K562 (cell line): Measurements from ENCODE around the gene ZNF775. TPM values are rescaled to one million over a fixed set of nuclear protein-coding genes. Genes with fewer than 3 reads are reported as not detected.

ENCODE experiments used
- CBX8 ChIP-seq: fragments of 200-600 bp; sonication (generic); IDR thresholded peaks from 2 replicates; pipeline ENCODE4 v1.6.1; 2012; ENCODE audit warnings: borderline replicate concordance, mixed run types, low read depth, mild to moderate bottlenecking, moderate library complexity, mixed read lengths, low read length, control low read depth, inconsistent platforms; ENCODE audit not compliant: poor library complexity, severe bottlenecking; ENCODE audit errors: extremely low read depth
- CC2D1A ChIP-seq: fragments of 450-650 bp; IDR thresholded peaks from 2 replicates; pipeline ENCODE4 v1.6.1; 2017; ENCODE audit warnings: mild to moderate bottlenecking
- CREBBP ChIP-seq: IDR thresholded peaks from one replicate; pipeline ENCODE4 v1.6.1; 2012; ENCODE audit warnings: low read depth, mild to moderate bottlenecking, control low read depth, inconsistent platforms, low read length
- ELF1 ChIP-seq: fragments of 200-800 bp; sonication (Bioruptor generic); IDR thresholded peaks from 2 replicates; pipeline ENCODE4 v1.6.1; 2016; ENCODE audit warnings: missing genetic modification characterization, missing compliant biosample characterization
- HDAC6 ChIP-seq: IDR thresholded peaks from 2 replicates; pipeline ENCODE4 v1.6.1; 2012; ENCODE audit warnings: low read depth, mild to moderate bottlenecking, control low read depth, inconsistent platforms, low read length, moderate library complexity
- JUND ChIP-seq, 2 experiments: IDR thresholded peaks; 2 replicates in 1 of 2; 3 replicates in 1 of 2; pipeline ENCODE4 v1.6.1; 2011; ENCODE audit warnings: borderline replicate concordance in 2 of 2, low read depth in 2 of 2, low read length in 2 of 2, improper control_type of control experiment in 1 of 2, missing biosample characterization in 1 of 2, missing genetic modification characterization in 1 of 2, missing genetic modification reagents in 1 of 2
- MEF2A ChIP-seq: IDR thresholded peaks from 2 replicates; pipeline ENCODE4 v1.6.1; 2011; ENCODE audit warnings: low read depth, mild to moderate bottlenecking, low read length, moderate library complexity; ENCODE audit not compliant: control insufficient read depth
- NCOR1 ChIP-seq: fragments of 450-650 bp; IDR thresholded peaks from 2 replicates; pipeline ENCODE4 v1.6.1; 2016; ENCODE audit warnings: mild to moderate bottlenecking, moderate library complexity
- PHF21A ChIP-seq: fragments of 450-650 bp; IDR thresholded peaks from 2 replicates; pipeline ENCODE4 v1.6.1; 2017; ENCODE audit warnings: low read depth, borderline replicate concordance
- PYGO2 ChIP-seq: fragments of 450-650 bp; IDR thresholded peaks from 2 replicates; pipeline ENCODE4 v1.6.1; 2016; ENCODE audit warnings: mild to moderate bottlenecking, missing genetic modification characterization, moderate library complexity, missing compliant biosample characterization
- SNIP1 ChIP-seq: fragments of 450-650 bp; IDR thresholded peaks from 2 replicates; pipeline ENCODE4 v1.7.1; 2017; ENCODE audit warnings: low read depth, mild to moderate bottlenecking
- TEAD4 ChIP-seq, 2 experiments: sonication (generic) in 1 of 2; formaldehyde crosslinking in 1 of 2; IDR thresholded peaks; 2 replicates each; pipeline versions ENCODE4 v1.6.1 to v1.8.0; 2012 to 2022; ENCODE audit warnings: borderline replicate concordance in 1 of 2, inconsistent platforms in 1 of 2, low read length in 1 of 2, mild to moderate bottlenecking in 1 of 2, missing genetic modification reagents in 1 of 2
- TFAM ChIP-seq: fragments of 250-450 bp; sonication (Bioruptor Pico); conservative IDR thresholded peaks from 2 replicates; pipeline ENCODE4 v1.5.0; 2021; ENCODE audit warnings: mild to moderate bottlenecking, moderate library complexity
- XRCC3 ChIP-seq: fragments of 450-650 bp; IDR thresholded peaks from 2 replicates; pipeline ENCODE4 v1.6.1; 2017; ENCODE audit warnings: mild to moderate bottlenecking, moderate library complexity
- ZKSCAN3 ChIP-seq: fragments of 250-450 bp; sonication (Bioruptor Pico); IDR thresholded peaks from 2 replicates; pipeline ENCODE4 v1.4.0; 2020
- ZNF57 ChIP-seq: fragments of 450-650 bp; formaldehyde crosslinking; IDR thresholded peaks from 2 replicates; pipeline ENCODE4 v1.4.0; 2020; ENCODE audit warnings: mild to moderate bottlenecking, moderate library complexity
- ZNF780A ChIP-seq: fragments of 250-450 bp; sonication (Bioruptor Pico); IDR thresholded peaks from 2 replicates; pipeline ENCODE4 v1.5.0; 2021; ENCODE audit warnings: mild to moderate bottlenecking
- ZNF785 ChIP-seq: fragments of 250-450 bp; sonication (Bioruptor Pico); IDR thresholded peaks from 2 replicates; pipeline ENCODE4 v1.4.0; 2020; ENCODE audit warnings: mild to moderate bottlenecking
- polyA plus RNA-seq, 8 experiments: library from polyadenylated mRNA; depleted of rRNA in 4 of 8; stranded (reverse) in 5 of 8; unstranded in 3 of 8; fragments of >200 nt; fragmentation: Nextera tagmentation in 2 of 8; fragmentation: Illumina TruSeq in 1 of 8; extraction: Ambion mirVana in 2 of 8; extraction: Trizol in 1 of 8; gene quantifications; 2 replicates each; pipeline versions ENCODE4 v1.2.1 to v1.2.3, GENCODE V29; 2011 to 2014; ENCODE audit warnings: inconsistent platforms in 1 of 8, missing spikeins in 1 of 8
- total RNA-seq, 7 experiments: library from RNA; depleted of rRNA in 6 of 7; stranded (reverse); fragments of >200 nt in 6 of 7; fragmentation: Illumina TruSeq in 2 of 7; extraction: Trizol in 2 of 7; gene quantifications; 2 replicates each; pipeline versions ENCODE4 v1.2.1 to v1.2.3, GENCODE V29; 2011 to 2021; ENCODE audit warnings: low replicate concordance in 1 of 7
- TF ChIP-seq, protein P1 (sequence below): IDR thresholded peaks from 2 replicates; pipeline ENCODE4 v1.6.1; 2011; ENCODE audit warnings: borderline replicate concordance, low read depth, mild to moderate bottlenecking, moderate library complexity, low read length; ENCODE audit not compliant: insufficient read depth, poor library complexity, severe bottlenecking
- TF ChIP-seq, protein P2 (sequence below), 3 experiments: fragments of 200-800 bp in 1 of 3; sonication (Bioruptor generic) in 1 of 3; sonication (generic) in 1 of 3; formaldehyde crosslinking in 1 of 3; IDR thresholded peaks; 2 replicates each; pipeline versions ENCODE4 v1.6.1 to v1.8.0; 2016 to 2022; ENCODE audit warnings: mild to moderate bottlenecking in 2 of 3, missing compliant biosample characterization in 2 of 3, missing genetic modification characterization in 2 of 3, missing genetic modification reagents in 1 of 3
- TF ChIP-seq, protein P3 (sequence below): fragments of 250-450 bp; sonication (Bioruptor Pico); IDR thresholded peaks from 2 replicates; pipeline ENCODE4 v1.9.0; 2021; ENCODE audit warnings: mild to moderate bottlenecking, inconsistent platforms

ZNF775 gene
- total and polyA plus RNA-seq, 9 of the 15 experiments (the other 6 are each of a cell fraction or from before 2014, with no cell fraction given) = 0.04 to 18.7 (median 4.9) TPM

DNA sequence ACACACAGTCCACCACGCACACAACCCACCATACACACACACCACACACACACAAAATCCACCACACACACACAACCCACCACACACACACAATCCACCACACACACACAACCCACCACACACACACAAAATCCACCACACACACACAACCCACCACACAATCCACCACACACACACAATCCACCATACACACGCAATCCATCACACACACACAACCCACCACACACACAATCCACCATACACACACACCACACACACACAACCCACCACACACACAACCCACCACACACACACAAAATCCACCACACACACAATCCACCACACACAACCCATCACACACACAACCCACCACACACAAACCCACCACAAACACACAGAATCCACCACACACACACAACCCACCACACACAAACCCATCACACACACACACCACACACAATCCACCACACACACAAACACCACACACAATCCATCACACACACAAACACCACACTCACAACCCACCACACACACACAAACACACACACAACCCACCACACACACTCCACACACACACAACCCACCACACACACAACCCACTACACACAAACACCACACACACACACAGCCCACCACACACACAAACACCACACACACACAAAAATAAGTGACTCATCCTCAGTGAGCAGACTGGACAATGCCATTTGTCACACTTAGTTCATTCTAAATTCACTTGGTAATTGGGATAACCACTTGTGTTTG lies 19.3 kb upstream of the ZNF775 start (continued):
- TF ChIP-seq CBX8 = no peak
- no peak for TF ChIP-seq CC2D1A
- no peak for TF ChIP-seq TEAD4 (IDR thresholded peaks at IDR 0.05; ENCODE audit: low read length)
- TF ChIP-seq TEAD4 (CRISPR knock-in tag; IDR thresholded peaks at IDR 0.05; ENCODE audit: borderline replicate concordance) = no peak
- TF ChIP-seq XRCC3 = no peak
- TF ChIP-seq, protein P1, sequence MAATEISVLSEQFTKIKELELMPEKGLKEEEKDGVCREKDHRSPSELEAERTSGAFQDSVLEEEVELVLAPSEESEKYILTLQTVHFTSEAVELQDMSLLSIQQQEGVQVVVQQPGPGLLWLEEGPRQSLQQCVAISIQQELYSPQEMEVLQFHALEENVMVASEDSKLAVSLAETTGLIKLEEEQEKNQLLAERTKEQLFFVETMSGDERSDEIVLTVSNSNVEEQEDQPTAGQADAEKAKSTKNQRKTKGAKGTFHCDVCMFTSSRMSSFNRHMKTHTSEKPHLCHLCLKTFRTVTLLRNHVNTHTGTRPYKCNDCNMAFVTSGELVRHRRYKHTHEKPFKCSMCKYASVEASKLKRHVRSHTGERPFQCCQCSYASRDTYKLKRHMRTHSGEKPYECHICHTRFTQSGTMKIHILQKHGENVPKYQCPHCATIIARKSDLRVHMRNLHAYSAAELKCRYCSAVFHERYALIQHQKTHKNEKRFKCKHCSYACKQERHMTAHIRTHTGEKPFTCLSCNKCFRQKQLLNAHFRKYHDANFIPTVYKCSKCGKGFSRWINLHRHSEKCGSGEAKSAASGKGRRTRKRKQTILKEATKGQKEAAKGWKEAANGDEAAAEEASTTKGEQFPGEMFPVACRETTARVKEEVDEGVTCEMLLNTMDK = no peak
- TF ChIP-seq PHF21A = peak; percentile 54; the same call in 1 of the 2 replicates
- 0 out of 2 replicates have a peak, but pooled peaks have one; percentile 30 for TF ChIP-seq SNIP1
- no peak for TF ChIP-seq ZNF57 (CRISPR knock-in tag)
- no peak for TF ChIP-seq ZNF780A (CRISPR knock-in tag)
- no peak for TF ChIP-seq ZNF785 (CRISPR knock-in tag)
- TF ChIP-seq, protein P2, sequence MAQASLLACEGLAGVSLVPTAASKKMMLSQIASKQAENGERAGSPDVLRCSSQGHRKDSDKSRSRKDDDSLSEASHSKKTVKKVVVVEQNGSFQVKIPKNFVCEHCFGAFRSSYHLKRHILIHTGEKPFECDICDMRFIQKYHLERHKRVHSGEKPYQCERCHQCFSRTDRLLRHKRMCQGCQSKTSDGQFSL (CRISPR knock-in tag; IDR thresholded peaks at IDR 0.05) = no peak; the same call in 1 of the 2 replicates
- TF ChIP-seq, protein P2 (tag; IDR thresholded peaks at IDR 0.05) = no peak
- TF ChIP-seq, protein P3, sequence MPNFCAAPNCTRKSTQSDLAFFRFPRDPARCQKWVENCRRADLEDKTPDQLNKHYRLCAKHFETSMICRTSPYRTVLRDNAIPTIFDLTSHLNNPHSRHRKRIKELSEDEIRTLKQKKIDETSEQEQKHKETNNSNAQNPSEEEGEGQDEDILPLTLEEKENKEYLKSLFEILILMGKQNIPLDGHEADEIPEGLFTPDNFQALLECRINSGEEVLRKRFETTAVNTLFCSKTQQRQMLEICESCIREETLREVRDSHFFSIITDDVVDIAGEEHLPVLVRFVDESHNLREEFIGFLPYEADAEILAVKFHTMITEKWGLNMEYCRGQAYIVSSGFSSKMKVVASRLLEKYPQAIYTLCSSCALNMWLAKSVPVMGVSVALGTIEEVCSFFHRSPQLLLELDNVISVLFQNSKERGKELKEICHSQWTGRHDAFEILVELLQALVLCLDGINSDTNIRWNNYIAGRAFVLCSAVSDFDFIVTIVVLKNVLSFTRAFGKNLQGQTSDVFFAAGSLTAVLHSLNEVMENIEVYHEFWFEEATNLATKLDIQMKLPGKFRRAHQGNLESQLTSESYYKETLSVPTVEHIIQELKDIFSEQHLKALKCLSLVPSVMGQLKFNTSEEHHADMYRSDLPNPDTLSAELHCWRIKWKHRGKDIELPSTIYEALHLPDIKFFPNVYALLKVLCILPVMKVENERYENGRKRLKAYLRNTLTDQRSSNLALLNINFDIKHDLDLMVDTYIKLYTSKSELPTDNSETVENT (CRISPR knock-in tag) = no peak
- peak; percentile 72; the same call in 1 of the 2 replicates for TF ChIP-seq HDAC6
- TF ChIP-seq ELF1 (tag) = no peak
- TF ChIP-seq JUND (IDR thresholded peaks at IDR 0.05; ENCODE audit: borderline replicate concordance, low read depth, low read length) = peak; percentile 39; the same call in 1 of the 2 replicates
- peak; percentile 85; the same call in 1 of the 3 replicates for TF ChIP-seq JUND (tag; IDR thresholded peaks at IDR 0.05; ENCODE audit: borderline replicate concordance, low read depth, low read length)
- peak; percentile 17; the same call in 1 of the 2 replicates for TF ChIP-seq PYGO2 (tag)
- peak; percentile 60 for TF ChIP-seq CREBBP
- TF ChIP-seq ZKSCAN3 (CRISPR knock-in tag) = no peak
- TF ChIP-seq MEF2A = no peak
- TF ChIP-seq TFAM = no peak
- TF ChIP-seq NCOR1 = 0 out of 2 replicates have a peak, but pooled peaks have one; percentile 7
